Astrocyte (in vitro differentiated cells and primary cell): Measurements from ENCODE around the gene MICAL2. TPM values are rescaled to one million over a fixed set of nuclear protein-coding genes. Genes with fewer than 3 reads are reported as not detected.

Experiments
- DNase-seq: peaks from one replicate; pipeline ENCODE4 v3.0.0-alpha.2; 2010; ENCODE audit warnings: low read depth
- FAIRE-seq: peaks from 2 replicates; lab custom pipeline; 2011; peaks lifted over from hg19 to GRCh38; lab: Jason Lieb, UNC
- H2AFZ ChIP-seq: 2 replicates; pipeline ENCODE4 v1.6.0; 2012; ENCODE audit warnings: low read depth, low read length, inconsistent platforms
- H3K27ac ChIP-seq: 2 replicates; pipeline ENCODE4 v1.5.1; 2011; ENCODE audit warnings: low read depth, low read length, inconsistent platforms
- H3K27me3 ChIP-seq: 2 replicates; pipeline ENCODE4 v1.6.0; 2011; ENCODE audit warnings: low read length, inconsistent platforms; ENCODE audit not compliant: insufficient read depth
- H3K36me3 ChIP-seq: 2 replicates; pipeline ENCODE4 v1.5.1; 2011; ENCODE audit warnings: low read length, inconsistent platforms; ENCODE audit not compliant: insufficient read depth
- H3K4me1 ChIP-seq: 2 replicates; pipeline ENCODE4 v1.5.1; 2011; ENCODE audit warnings: low read length, inconsistent platforms; ENCODE audit not compliant: insufficient read depth
- H3K4me2 ChIP-seq: 2 replicates; pipeline ENCODE4 v1.6.0; 2012; ENCODE audit warnings: low read length, inconsistent platforms
- H3K4me3 ChIP-seq: 2 replicates; pipeline ENCODE4 v1.5.1; 2011; ENCODE audit warnings: low read depth, mild to moderate bottlenecking, low read length, inconsistent platforms; ENCODE audit not compliant: insufficient read depth
- H3K79me2 ChIP-seq: 2 replicates; pipeline ENCODE4 v1.6.0; 2012; ENCODE audit warnings: mild to moderate bottlenecking, low read length, inconsistent platforms; ENCODE audit not compliant: insufficient read depth
- H3K9ac ChIP-seq: 2 replicates; pipeline ENCODE4 v1.6.0; 2012; ENCODE audit warnings: mild to moderate bottlenecking, low read length, inconsistent platforms
- H3K9me3 ChIP-seq: 2 replicates; pipeline ENCODE4 v1.5.1; 2012; ENCODE audit warnings: low read depth, mild to moderate bottlenecking, low read length, inconsistent platforms; ENCODE audit not compliant: insufficient read depth
- H4K20me1 ChIP-seq: 2 replicates; pipeline ENCODE4 v1.6.0; 2012; ENCODE audit warnings: low read length, inconsistent platforms; ENCODE audit not compliant: insufficient read depth
- H3K27ac Mint-ChIP-seq: one replicate; pipeline ENCODE4 v1.8.0; 2021; ENCODE audit warnings: mild to moderate bottlenecking, mixed read lengths; ENCODE audit not compliant: unreplicated experiment
- H3K27me3 Mint-ChIP-seq: one replicate; pipeline ENCODE4 v1.8.0; 2021; ENCODE audit warnings: low read depth, mixed read lengths; ENCODE audit not compliant: unreplicated experiment
- H3K36me3 Mint-ChIP-seq: one replicate; pipeline ENCODE4 v1.8.0; 2021; ENCODE audit warnings: low read depth, mixed read lengths; ENCODE audit not compliant: unreplicated experiment
- H3K4me1 Mint-ChIP-seq: one replicate; pipeline ENCODE4 v1.8.0; 2021; ENCODE audit warnings: low read depth, mixed read lengths; ENCODE audit not compliant: unreplicated experiment
- H3K4me3 Mint-ChIP-seq: one replicate; pipeline ENCODE4 v1.8.0; 2021; ENCODE audit warnings: mild to moderate bottlenecking, moderate library complexity, mixed read lengths; ENCODE audit not compliant: unreplicated experiment
- H3K9me3 Mint-ChIP-seq: one replicate; pipeline ENCODE4 v1.8.0; 2021; ENCODE audit warnings: mild to moderate bottlenecking, mixed read lengths; ENCODE audit not compliant: unreplicated experiment
- CTCF ChIP-seq: IDR thresholded peaks from 2 replicates; pipeline ENCODE4 v1.5.1; 2011; ENCODE audit warnings: low read depth, mild to moderate bottlenecking, inconsistent platforms, low read length, moderate library complexity; ENCODE audit not compliant: insufficient read depth
- EZH2 ChIP-seq: IDR thresholded peaks from 2 replicates; pipeline ENCODE4 v1.6.1; 2012; ENCODE audit warnings: mild to moderate bottlenecking, low read length, inconsistent platforms; ENCODE audit not compliant: insufficient read depth
- total RNA-seq: library from RNA; stranded (reverse); gene quantifications from 2 replicates; pipeline ENCODE4 v1.2.1, GENCODE V29; 2021

MICAL2 gene
- total RNA-seq, 1 donor from 2014 or later, result 357 TPM

DNA sequence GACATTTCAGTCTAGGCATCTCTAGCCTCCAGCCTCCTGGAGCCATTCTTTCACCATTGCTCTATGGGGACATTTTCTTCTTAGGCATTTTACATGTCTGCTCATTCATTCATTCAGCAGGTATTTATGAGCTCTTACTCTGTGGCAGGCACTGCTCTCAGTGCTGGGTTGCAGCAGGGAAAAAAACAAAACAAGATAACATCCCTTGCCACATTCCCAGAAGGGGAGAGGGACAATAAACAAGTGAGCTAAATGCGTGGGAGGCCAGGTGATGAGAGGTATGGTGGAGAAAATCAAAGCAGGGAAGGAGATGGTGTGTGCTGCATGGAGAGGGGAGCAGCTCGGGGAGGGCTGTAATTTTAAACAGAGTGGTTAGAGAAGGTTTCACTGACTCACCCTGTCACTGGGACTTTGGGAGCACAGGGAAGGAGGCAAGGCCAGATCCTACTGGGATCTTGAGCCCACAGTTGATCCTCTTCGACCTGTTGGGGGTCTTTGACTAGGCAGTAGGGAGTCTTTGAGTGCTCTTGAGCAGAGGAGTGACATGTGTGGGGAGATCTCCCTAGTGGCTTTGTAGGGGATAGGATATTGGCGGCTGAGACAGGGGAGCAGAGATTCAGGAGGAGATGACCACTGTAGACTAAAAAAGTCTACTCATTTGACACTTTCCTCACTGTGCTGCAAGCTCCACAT, 17.0 kb downstream of the MICAL2 start:
- FAIRE-seq (no peak), DNase-seq (no peak)
- no peak for TF ChIP-seq EZH2
- Mint-ChIP-seq H3K36me3 (peaks cover 23% of the 10 kb centered on the region), H3K9me3 (no peaks in the 10 kb centered on the region), H3K27ac (peak overlapping the region; percentile 86), H3K4me1 (peaks cover 70% of the 10 kb centered on the region), H3K27me3 (no peaks in the 10 kb centered on the region), H3K4me3 (no peak overlapping the region)
- Histone ChIP-seq H3K9ac (peak overlapping the region; percentile 51), H3K27me3 (no peaks in the 10 kb centered on the region), H3K4me3 (no peak overlapping the region), H4K20me1 (peaks cover 93% of the 10 kb centered on the region), H3K79me2 (peaks cover 98% of the 10 kb centered on the region), H3K4me2 (peak overlapping the region; percentile 64), H3K9me3 (no peaks in the 10 kb centered on the region), H2AFZ (no peak overlapping the region), H3K36me3 (peaks cover 43% of the 10 kb centered on the region), H3K27ac (peak overlapping the region; percentile 79), H3K4me1 (peaks cover 73% of the 10 kb centered on the region)

- Histone ChIP-seq H4K20me1 (peaks cover 94% of the 10 kb centered on the region), H3K9me3 (no peaks in the 10 kb centered on the region), H3K27me3 (no peaks in the 10 kb centered on the region), H3K9ac (no peak overlapping the region), H2AFZ (no peak overlapping the region), H3K4me2 (no peak overlapping the region), H3K4me3 (no peak overlapping the region), H3K79me2 (peaks cover 98% of the 10 kb centered on the region), H3K4me1 (peaks cover 65% of the 10 kb centered on the region), H3K27ac (peak overlapping the region; percentile 79), H3K36me3 (peaks cover 48% of the 10 kb centered on the region)
- Mint-ChIP-seq H3K9me3 (no peaks in the 10 kb centered on the region), H3K4me3 (no peak overlapping the region), H3K4me1 (peaks cover 69% of the 10 kb centered on the region), H3K36me3 (peaks cover 20% of the 10 kb centered on the region), H3K27ac (no peak overlapping the region), H3K27me3 (no peaks in the 10 kb centered on the region)
- TF ChIP-seq EZH2, result no peak
- no peak for TF ChIP-seq CTCF
- FAIRE-seq (no peak), DNase-seq (no peak)
Measured at GRCh38 chr11:12128301-12128751, 17.9 kb downstream of the MICAL2 start.

DNA sequence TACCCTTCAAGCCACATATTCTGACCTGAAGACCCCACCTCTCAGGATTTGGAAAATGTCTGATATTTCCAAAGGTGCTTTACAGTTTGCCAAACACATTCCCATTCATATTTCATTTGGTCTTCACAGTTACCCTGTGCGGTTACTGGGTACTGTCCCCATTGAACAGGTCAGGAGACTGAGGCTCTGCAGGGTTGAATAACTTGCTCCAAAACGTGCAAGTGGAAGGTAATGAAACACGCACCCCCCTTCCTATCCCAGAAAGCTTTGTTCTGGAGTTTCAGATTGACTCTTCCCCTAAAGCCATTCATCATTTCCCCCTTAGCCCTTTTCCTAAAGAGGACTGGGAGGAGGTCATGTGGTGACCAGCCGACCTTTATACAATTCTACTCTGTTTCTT, 18.8 kb downstream of the MICAL2 start:
- Histone ChIP-seq H3K27ac (no peak overlapping the region), H3K9ac (no peak overlapping the region), H3K4me2 (no peak overlapping the region), H3K4me1 (peaks cover 56% of the 10 kb centered on the region), H3K4me3 (no peak overlapping the region), H3K36me3 (peaks cover 49% of the 10 kb centered on the region), H3K9me3 (no peaks in the 10 kb centered on the region), H3K27me3 (no peaks in the 10 kb centered on the region), H2AFZ (no peak overlapping the region), H3K79me2 (peaks cover 98% of the 10 kb centered on the region), H4K20me1 (peaks cover 94% of the 10 kb centered on the region)
- Mint-ChIP-seq H3K4me3 (no peak overlapping the region), H3K9me3 (no peaks in the 10 kb centered on the region), H3K27me3 (no peaks in the 10 kb centered on the region), H3K4me1 (peaks cover 68% of the 10 kb centered on the region), H3K36me3 (peaks cover 25% of the 10 kb centered on the region), H3K27ac (no peak overlapping the region)
- no peak for TF ChIP-seq EZH2
- TF ChIP-seq CTCF, result no peak
- DNase-seq, result no peak
- FAIRE-seq, result no peak
